Stomach (tissue), 9 donors: Measurements from ENCODE around the gene B3GNT7. TPM values are rescaled to one million over a fixed set of nuclear protein-coding genes. Genes with fewer than 3 reads are reported as not detected.

Source experiments
- DNase-seq, 2 donors: peaks; one replicate each; pipeline versions ENCODE4 v3.0.0 to v3.0.0-alpha.2; 2013 to 2019
- H3K27ac ChIP-seq, 5 donors: fragments of 200-600 bp in 4 of 5; sonication (generic) in 4 of 5; one replicate each; pipeline ENCODE4 v1.5.1; 2013 to 2019; ENCODE audit warnings: mild to moderate bottlenecking in 1 of 5, moderate library complexity in 1 of 5
- H3K27me3 ChIP-seq, 3 donors: fragments of 200-600 bp; sonication (generic); one replicate each; pipeline ENCODE4 v1.5.1; 2017 to 2019; ENCODE audit warnings: mixed run types in 1 of 3
- H3K36me3 ChIP-seq, 4 donors: fragments of 200-600 bp; sonication (generic); 1 replicate in 3 of 4; 2 replicates in 1 of 4; pipeline ENCODE4 v1.5.1; 2016 to 2019
- H3K4me1 ChIP-seq, 4 donors: fragments of 200-600 bp; sonication (generic); one replicate each; pipeline ENCODE4 v1.5.1; 2016 to 2019
- H3K4me3 ChIP-seq, 4 donors: fragments of 200-600 bp; sonication (generic) in 3 of 4; one replicate each; pipeline ENCODE4 v1.5.1; 2016 to 2019; ENCODE audit warnings: mild to moderate bottlenecking in 1 of 4
- H3K9me3 ChIP-seq, 4 donors: fragments of 200-600 bp; sonication (generic); one replicate each; pipeline ENCODE4 v1.5.1; 2016 to 2019
- EP300 ChIP-seq: sonication (generic); formaldehyde crosslinking; IDR thresholded peaks from one replicate; pipeline ENCODE4 v1.6.1; 2017; ENCODE audit warnings: antibody characterized with exemption
- POLR2A ChIP-seq, 4 donors: fragments of 450-650 bp; IDR thresholded peaks; one replicate each; pipeline ENCODE4 v1.6.1; 2016; ENCODE audit warnings: antibody characterized with exemption in 4 of 4, control low read depth in 2 of 4, mild to moderate bottlenecking in 1 of 4, moderate library complexity in 1 of 4
- POLR2AphosphoS5 ChIP-seq, 3 donors: sonication (generic); formaldehyde crosslinking; IDR thresholded peaks; one replicate each; pipeline ENCODE4 v1.6.1; 2016; ENCODE audit warnings: antibody characterized with exemption in 3 of 3
- WGBS, 5 donors: extraction: QIAGEN DNeasy Blood & Tissue Kit in 3 of 5; methylation state at CpG; one replicate each; pipeline versions ENCODE4 v1.1.5 to v1.1.7; 2013 to 2018; 5-methylcytosine and 5-hydroxymethylcytosine counted together
- intact Hi-C: fragments of 100-400 bp; cut with DNase I; formaldehyde crosslinking; loops from one replicate; pipeline ENCODE4 v1.15.1; 2023; ENCODE audit warnings: low total_unique reads
- polyA plus RNA-seq, 3 donors: library from polyadenylated mRNA; stranded (reverse); fragments of 200-250 nt; gene quantifications; one replicate each; pipeline ENCODE4 v1.2.3, GENCODE V29; 2013
- total RNA-seq, 5 donors: library from RNA; depleted of rRNA; stranded (reverse); fragments of >200 nt; gene quantifications; one replicate each; pipeline versions ENCODE4 v1.1.0 to v1.2.3, GENCODE V29; 2014 to 2016
- TF ChIP-seq, protein P1 (sequence below), 7 experiments: fragments of 450-650 bp in 4 of 7; fragments of 200-600 bp in 3 of 7; sonication (generic) in 3 of 7; IDR thresholded peaks; one replicate each; pipeline ENCODE4 v1.5.1; 2016 to 2019; ENCODE audit warnings: antibody characterized with exemption in 7 of 7, control low read depth in 2 of 7, mild to moderate bottlenecking in 1 of 7
- donor health status: healthy with polysubstance abuse.
- donor health status: Bipolar disorder and iron deficiency.
- donor health status: healthy.

B3GNT7 gene
- total and polyA plus RNA-seq, 8 donors, result 1.9 to 156 (median 16.3) TPM

GRCh38 chr2:231367178-231367577, 28.3 kb upstream of the B3GNT7 start:
- intact Hi-C loops, result no loop called here
- TF ChIP-seq EP300, result no peak
- no peak for TF ChIP-seq POLR2AphosphoS5 (IDR thresholded peaks at IDR 0.05)
- TF ChIP-seq, protein P1, sequence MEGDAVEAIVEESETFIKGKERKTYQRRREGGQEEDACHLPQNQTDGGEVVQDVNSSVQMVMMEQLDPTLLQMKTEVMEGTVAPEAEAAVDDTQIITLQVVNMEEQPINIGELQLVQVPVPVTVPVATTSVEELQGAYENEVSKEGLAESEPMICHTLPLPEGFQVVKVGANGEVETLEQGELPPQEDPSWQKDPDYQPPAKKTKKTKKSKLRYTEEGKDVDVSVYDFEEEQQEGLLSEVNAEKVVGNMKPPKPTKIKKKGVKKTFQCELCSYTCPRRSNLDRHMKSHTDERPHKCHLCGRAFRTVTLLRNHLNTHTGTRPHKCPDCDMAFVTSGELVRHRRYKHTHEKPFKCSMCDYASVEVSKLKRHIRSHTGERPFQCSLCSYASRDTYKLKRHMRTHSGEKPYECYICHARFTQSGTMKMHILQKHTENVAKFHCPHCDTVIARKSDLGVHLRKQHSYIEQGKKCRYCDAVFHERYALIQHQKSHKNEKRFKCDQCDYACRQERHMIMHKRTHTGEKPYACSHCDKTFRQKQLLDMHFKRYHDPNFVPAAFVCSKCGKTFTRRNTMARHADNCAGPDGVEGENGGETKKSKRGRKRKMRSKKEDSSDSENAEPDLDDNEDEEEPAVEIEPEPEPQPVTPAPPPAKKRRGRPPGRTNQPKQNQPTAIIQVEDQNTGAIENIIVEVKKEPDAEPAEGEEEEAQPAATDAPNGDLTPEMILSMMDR (IDR thresholded peaks at IDR 0.05), result no peak
- no peak for TF ChIP-seq POLR2A (IDR thresholded peaks at IDR 0.05)
- Histone ChIP-seq H3K9me3 (no peaks in the 10 kb centered on the region), H3K27ac (no peak overlapping the region), H3K27me3 (no peaks in the 10 kb centered on the region), H3K4me1 (peaks cover 0 to 11% (median 6%) of the 10 kb centered on the region in 4 donors), H3K4me3 (no peak overlapping the region), H3K36me3 (peaks cover 0 to 47% (median 16%) of the 10 kb centered on the region in 4 donors)
- WGBS, 5 donors, result 90 to 97% (median 92%) methylated on average over 8 of the region's 8 CpGs
- no peak for DNase-seq

- Histone ChIP-seq H3K27me3 (no peaks in the 10 kb centered on the region), H3K27ac (peak overlapping the region in 1 of 5 donors; percentile 18), H3K9me3 (no peaks in the 10 kb centered on the region), H3K36me3 (peaks cover 0 to 24% (median 8%) of the 10 kb centered on the region in 4 donors), H3K4me3 (no peak overlapping the region), H3K4me1 (peaks cover 0 to 29% (median 9%) of the 10 kb centered on the region in 4 donors)
- TF ChIP-seq POLR2A (IDR thresholded peaks at IDR 0.05), result no peak
- no peak for TF ChIP-seq EP300
- no peak for TF ChIP-seq POLR2AphosphoS5 (IDR thresholded peaks at IDR 0.05)
- TF ChIP-seq, protein P1 (IDR thresholded peaks at IDR 0.05), result no peak
- 69 to 78% (median 72%) methylated on average over 15 to 23 of the region's 23 CpGs for WGBS, 5 donors
- intact Hi-C loops, result no loop called here
- DNase-seq, result peak in 1 of 2 donors; percentile 51
Measured at GRCh38 chr2:231369580-231370428, 25.7 kb upstream of the B3GNT7 start.

- TF ChIP-seq, protein P1 (IDR thresholded peaks at IDR 0.05), result no peak
- TF ChIP-seq POLR2AphosphoS5 (IDR thresholded peaks at IDR 0.05) (no peak), EP300 (no peak), POLR2A (IDR thresholded peaks at IDR 0.05) (no peak)
- Histone ChIP-seq H3K4me1 (peaks cover 0 to 34% (median 13%) of the 10 kb centered on the region in 4 donors), H3K4me3 (no peak overlapping the region), H3K27me3 (no peaks in the 10 kb centered on the region), H3K27ac (peak overlapping the region in 1 of 5 donors; percentile 18), H3K9me3 (no peaks in the 10 kb centered on the region), H3K36me3 (peaks cover 0 to 24% (median 8%) of the 10 kb centered on the region in 4 donors)
- DNase-seq, result no peak
- WGBS, 5 donors, result 77 to 95% (median 82%) methylated on average over 3 to 6 of the region's 6 CpGs
- intact Hi-C loops, result no loop called here
Measured at GRCh38 chr2:231370429-231370748, 25.1 kb upstream of the B3GNT7 start.

DNA sequence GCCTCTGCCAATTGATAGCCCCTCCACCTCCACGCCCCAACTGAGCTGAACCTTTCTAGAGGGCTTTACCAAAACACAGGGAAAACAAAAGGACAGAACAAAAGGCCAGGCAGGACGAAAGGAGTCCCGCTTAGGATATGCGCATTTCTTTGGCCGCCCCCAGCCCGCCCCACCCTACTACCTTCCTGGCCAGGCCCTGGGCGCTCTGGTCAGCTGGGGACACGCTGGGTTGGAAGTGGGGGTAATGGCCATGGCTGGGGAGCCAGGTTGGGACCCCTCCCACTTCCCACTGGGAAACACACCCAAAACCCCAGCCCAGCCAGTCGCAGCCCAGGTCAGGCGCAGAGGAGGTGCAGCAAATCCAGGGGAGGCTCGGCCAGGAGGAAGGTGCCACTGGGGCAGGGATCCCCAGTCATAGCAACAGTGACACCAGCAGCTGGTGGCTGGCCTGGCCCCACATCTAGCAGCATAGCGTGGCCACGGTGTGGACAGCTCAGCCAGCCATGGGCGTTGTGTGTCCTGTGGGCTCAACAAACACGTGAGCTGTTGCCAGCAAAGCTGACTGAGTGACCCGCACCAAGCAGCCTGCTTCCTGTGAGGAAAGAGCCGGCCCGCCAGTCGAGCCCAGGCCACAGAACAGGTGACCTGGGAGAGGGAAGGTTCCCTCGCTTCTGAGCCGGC, 24.6 kb upstream of the B3GNT7 start:
- no peak overlapping the region for H3K27ac ChIP-seq
- TF ChIP-seq POLR2A (IDR thresholded peaks at IDR 0.05) (no peak), EP300 (no peak), POLR2AphosphoS5 (IDR thresholded peaks at IDR 0.05) (no peak)
- TF ChIP-seq, protein P1 (IDR thresholded peaks at IDR 0.05), result no peak
- intact Hi-C loops, result no loop called here
- DNase-seq, result no peak
- 84 to 88% (median 86%) methylated on average over 17 to 21 of the region's 21 CpGs for WGBS, 5 donors
- H3K9me3 ChIP-seq, result no peaks in the 10 kb centered on the region
- H3K27me3 ChIP-seq, result no peaks in the 10 kb centered on the region
- peaks cover 0 to 24% (median 8%) of the 10 kb centered on the region in 4 donors for H3K36me3 ChIP-seq
- H3K4me1 ChIP-seq, result peaks cover 0 to 39% (median 17%) of the 10 kb centered on the region in 4 donors
- H3K4me3 ChIP-seq, result no peak overlapping the region
